ENCODE results near the gene LRRC27.

GRCh38 chr10:132304756-132305509 lies 27.1 kb upstream of the LRRC27 start:
- no peak for TF ChIP-seq EP300 (IDR thresholded peaks at IDR 0.05)
- no peak for TF ChIP-seq CTCF (IDR thresholded peaks at IDR 0.05)
- TF ChIP-seq MAX (IDR thresholded peaks at IDR 0.05) = no peak
